ENCODE results near the gene OR10H3. TPM values are rescaled to one million over a fixed set of nuclear protein-coding genes. Genes with fewer than 3 reads are reported as not detected.

OR10H3 gene
- total and polyA plus RNA-seq, 12 donors = not detected

DNA sequence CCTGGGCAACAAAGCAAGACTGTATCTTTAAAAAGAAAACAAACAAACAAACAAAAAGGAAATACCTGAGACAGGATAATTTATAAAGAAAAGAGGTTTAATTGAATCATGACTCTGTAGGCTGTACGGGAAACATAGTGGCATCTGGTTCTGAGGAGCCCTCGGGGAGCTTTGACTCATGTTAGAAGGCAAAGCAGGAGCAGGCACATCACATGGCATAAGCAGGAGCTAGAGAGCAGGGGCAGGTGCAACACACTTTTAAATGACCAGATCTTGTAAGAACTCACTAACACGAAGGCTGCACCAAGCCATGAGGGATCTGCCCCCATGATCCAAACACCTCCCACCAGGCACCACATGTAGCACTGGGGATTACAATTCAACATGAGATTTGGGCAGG is 23.1 kb upstream of the OR10H3 start:
- no peak for DNase-seq
- TF ChIP-seq, protein P1, sequence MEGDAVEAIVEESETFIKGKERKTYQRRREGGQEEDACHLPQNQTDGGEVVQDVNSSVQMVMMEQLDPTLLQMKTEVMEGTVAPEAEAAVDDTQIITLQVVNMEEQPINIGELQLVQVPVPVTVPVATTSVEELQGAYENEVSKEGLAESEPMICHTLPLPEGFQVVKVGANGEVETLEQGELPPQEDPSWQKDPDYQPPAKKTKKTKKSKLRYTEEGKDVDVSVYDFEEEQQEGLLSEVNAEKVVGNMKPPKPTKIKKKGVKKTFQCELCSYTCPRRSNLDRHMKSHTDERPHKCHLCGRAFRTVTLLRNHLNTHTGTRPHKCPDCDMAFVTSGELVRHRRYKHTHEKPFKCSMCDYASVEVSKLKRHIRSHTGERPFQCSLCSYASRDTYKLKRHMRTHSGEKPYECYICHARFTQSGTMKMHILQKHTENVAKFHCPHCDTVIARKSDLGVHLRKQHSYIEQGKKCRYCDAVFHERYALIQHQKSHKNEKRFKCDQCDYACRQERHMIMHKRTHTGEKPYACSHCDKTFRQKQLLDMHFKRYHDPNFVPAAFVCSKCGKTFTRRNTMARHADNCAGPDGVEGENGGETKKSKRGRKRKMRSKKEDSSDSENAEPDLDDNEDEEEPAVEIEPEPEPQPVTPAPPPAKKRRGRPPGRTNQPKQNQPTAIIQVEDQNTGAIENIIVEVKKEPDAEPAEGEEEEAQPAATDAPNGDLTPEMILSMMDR (IDR thresholded peaks at IDR 0.05) = no peak
- H3K27me3 ChIP-seq = peaks cover 0 to 19% (median 13%) of the 10 kb centered on the region in 7 donors
- no peaks in the 10 kb centered on the region for H3K36me3 ChIP-seq
- no peak overlapping the region for H3K4me3 ChIP-seq
- intact Hi-C loops (cut with DNase I) = no loop called here
- H3K9me3 ChIP-seq = peaks cover 0 to 15% (median 0%) of the 10 kb centered on the region in 11 donors
- H3K27ac ChIP-seq = no peak overlapping the region
- ATAC-seq = no peak
- 56 to 66% methylated on average over 3 of the region's 3 CpGs for WGBS, 2 donors
- no peaks in the 10 kb centered on the region for H3K4me1 ChIP-seq

DNA sequence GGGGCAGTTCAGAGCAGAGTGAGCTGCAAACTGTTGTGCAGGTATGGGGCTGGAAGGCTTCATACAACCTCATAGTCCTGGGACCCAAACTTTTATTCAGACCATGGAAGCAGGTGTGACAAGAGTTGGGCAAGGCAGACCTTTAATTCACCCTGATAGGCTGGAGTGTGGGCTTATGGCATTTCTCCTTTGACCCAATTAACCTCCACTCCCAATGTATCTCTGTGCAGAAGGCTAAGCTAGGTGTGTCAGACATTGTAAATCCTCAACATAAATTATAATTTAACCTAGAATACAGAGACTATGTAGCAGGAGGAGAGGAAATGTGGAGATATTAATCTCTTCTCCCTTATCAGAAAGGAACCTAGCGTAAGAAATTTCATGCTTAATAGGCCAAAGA is 22.1 kb upstream of the OR10H3 start:
- TF ChIP-seq, protein P1 (IDR thresholded peaks at IDR 0.05) = no peak
- Histone ChIP-seq H3K4me1 (no peaks in the 10 kb centered on the region), H3K27me3 (peaks cover 0 to 19% (median 13%) of the 10 kb centered on the region in 7 donors), H3K36me3 (no peaks in the 10 kb centered on the region), H3K9me3 (peaks cover 0 to 15% (median 0%) of the 10 kb centered on the region in 11 donors), H3K27ac (no peak overlapping the region), H3K4me3 (no peak overlapping the region)
- DNase-seq = no peak
- ATAC-seq = no peak
- WGBS, 2 donors = 88 to 93% methylated on average over 1 of the region's 1 CpG
- intact Hi-C loops (cut with DNase I) = no loop called here

DNA sequence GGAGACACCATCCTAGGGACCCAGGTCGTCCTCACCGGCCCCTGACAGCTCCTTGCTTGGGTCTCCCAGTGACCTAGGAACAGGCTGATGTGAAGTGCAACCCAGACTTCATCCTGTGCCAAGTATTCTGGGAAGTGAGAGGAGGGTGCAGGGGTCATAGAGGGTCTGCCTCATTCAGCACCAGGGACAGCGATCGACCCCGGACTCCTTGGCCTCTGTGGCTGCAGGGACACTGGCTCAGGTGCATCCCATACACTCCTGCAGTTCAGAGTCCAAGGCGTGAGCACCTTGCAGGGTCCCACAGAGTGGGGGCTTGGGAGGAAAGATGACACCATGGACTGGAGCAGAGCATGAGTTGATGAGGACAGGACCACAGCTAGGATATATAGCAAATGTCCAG is 20.0 kb upstream of the OR10H3 start:
- DNase-seq = no peak
- H3K27ac ChIP-seq = no peak overlapping the region
- peaks cover 0 to 10% (median 0%) of the 10 kb centered on the region in 11 donors for H3K9me3 ChIP-seq
- no peak for ATAC-seq
- H3K27me3 ChIP-seq = peaks cover 0 to 20% (median 13%) of the 10 kb centered on the region in 7 donors
- intact Hi-C loops (cut with DNase I) = no loop called here
- no peak overlapping the region for H3K4me3 ChIP-seq
- no peaks in the 10 kb centered on the region for H3K4me1 ChIP-seq
- WGBS, 2 donors = 15 to 22% methylated on average over 6 of the region's 6 CpGs
- no peaks in the 10 kb centered on the region for H3K36me3 ChIP-seq
- TF ChIP-seq, protein P1 (IDR thresholded peaks at IDR 0.05) = no peak

DNA sequence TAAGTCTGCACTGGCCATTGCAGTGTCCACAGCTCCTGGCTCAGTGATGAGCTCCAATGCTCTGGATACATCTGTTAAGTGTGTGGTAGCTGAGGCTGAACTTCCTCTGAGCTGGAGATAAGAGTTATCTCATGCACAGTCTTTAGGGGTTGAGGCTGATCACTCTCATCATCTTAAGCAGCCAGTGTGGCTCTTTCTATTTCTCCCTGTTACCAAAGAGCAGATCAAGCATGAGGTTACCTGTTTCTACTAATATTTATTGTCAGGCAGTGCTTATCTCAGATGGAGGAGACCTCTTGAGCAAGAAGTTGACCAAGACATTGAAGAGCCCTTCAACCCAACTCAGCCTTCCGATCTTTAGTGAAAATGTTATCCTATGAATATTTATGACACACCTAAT is 16.5 kb upstream of the OR10H3 start:
- Histone ChIP-seq H3K9me3 (peaks cover 0 to 7% (median 0%) of the 10 kb centered on the region in 11 donors), H3K27ac (no peak overlapping the region), H3K4me3 (no peak overlapping the region), H3K36me3 (no peaks in the 10 kb centered on the region), H3K4me1 (no peaks in the 10 kb centered on the region), H3K27me3 (peaks cover 0 to 50% (median 39%) of the 10 kb centered on the region in 7 donors)
- 74 to 81% methylated on average over 1 of the region's 1 CpG for WGBS, 2 donors
- ATAC-seq (no peak), DNase-seq (no peak)
- TF ChIP-seq, protein P1 (IDR thresholded peaks at IDR 0.05) = no peak
- intact Hi-C loops (cut with DNase I) = no loop called here

Data from heart right ventricle (tissue), 16 donors.